GM19035 (cell line): ENCODE data around the gene SLX4IP.

Experiments used
- ATAC-seq: cut with Tn5 transposase; IDR thresholded peaks from one replicate; pipeline ENCODE4 v1.9.1; 2021; ENCODE audit not compliant: unreplicated experiment

Gene SLX4IP

DNA sequence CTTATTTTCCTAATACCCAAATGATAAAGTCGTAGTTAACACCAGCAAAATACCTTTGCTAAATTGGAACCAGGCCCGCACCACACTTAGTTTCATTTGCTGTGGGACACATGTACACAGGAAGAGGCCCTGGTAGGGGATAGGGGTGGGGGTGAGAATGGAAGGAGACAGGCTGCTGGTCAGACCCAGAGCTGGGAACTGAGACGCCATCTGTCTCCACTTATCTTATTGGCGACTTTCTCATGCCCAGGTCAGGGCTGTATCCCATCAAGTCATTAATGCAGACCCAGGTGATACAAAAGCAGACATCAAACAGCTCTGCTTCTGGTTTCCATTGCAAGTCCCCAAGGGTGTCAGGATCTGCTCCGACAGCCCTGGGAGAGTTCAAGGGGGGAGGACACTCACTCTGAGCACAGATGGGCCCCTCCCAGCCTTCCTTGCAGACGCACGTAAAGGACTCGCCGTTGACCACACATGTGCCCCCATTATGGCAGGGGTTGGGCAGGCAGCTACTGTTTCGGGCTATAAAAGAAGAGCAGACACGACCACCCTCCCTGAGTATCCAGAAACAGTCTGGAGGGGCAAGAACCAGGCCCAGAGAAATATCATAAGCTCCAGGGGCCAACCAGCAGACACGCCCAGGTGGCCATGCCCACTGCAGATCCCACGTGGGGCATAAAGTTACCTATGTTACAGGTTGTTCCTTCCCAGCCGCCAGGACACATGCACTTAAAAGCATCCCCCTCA, 209.5 kb downstream of the SLX4IP start:
- no peak for ATAC-seq

DNA sequence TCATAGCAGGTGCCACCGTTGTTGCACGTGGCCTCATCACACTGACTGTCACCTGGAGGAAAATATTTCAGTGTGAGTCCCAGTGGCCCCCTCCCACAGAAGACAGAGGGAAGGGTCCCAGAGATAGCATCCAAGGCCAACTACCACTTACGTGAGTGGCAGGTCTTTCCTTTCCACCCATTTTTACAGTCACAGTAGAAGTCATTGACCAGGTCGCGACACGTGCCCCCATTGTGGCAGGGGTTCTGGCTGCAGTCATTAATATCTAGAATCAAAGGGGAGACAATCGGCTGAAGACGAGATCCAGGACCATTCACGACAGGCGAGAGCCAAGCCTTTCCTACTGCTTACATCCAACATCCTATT, 210.1 kb downstream of the SLX4IP start:
- no peak for ATAC-seq

DNA sequence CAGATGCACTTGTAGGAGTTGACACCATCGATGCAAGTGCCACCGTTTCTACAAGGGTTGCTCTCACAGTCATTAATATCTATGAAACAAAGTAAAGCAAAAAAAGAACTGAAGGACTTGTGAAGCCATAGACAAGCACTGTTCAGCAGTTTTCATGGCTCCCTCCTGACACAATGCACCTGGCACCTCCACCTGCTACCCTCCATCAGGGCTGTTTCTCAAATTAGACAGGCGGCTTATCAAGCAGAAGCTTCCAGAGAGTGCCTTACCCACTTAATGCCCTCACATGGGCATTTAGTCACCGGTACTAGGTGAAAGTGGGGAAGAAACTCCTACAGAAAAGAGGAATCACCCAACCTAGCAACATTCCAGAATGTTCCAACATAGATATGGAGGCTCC, 210.9 kb downstream of the SLX4IP start:
- ATAC-seq = no peak

DNA sequence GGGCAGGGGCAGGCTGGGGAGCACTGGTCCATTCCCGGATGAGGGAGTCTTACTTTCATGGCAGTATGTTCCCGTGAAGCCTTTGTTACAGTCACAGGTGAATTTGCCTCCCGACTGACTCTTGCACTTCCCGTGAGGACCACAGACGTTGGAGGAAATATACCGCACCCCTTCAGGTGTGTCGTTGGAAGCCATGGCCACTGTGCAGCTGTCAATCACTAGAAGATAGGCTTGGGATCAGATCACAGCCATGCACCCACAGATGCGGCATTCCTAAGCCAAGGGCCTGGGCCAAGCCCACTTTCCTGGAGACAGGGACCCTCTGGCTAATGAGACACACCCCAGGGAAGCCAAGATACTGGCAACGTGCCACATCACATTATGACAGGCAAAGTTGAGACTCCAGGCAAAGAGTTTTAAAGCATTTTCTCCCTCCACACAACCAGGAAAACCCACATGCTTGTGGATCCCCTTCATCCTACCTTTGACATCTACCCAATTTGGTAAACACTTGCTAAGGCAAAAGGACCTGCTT, 211.8 kb downstream of the SLX4IP start:
- no peak for ATAC-seq

DNA sequence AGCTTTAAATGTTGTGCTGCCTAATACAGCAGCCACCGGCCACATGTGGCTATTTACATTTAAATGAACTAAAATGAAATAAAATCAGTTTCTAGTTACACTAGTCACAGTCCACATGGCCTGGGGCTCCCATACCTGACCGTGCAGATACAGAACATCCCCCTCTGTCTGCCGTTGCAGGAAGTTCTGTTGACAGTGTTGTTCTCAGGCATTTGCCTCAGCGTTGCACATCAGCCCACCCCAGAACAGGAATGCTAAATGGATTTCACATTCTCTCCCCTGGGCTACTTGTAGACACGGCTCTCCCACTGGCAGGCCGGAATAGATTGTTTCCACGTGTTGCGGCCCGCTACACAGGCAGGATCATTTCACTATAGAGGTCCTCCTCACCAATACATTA, 212.4 kb downstream of the SLX4IP start:
- no peak for ATAC-seq

DNA sequence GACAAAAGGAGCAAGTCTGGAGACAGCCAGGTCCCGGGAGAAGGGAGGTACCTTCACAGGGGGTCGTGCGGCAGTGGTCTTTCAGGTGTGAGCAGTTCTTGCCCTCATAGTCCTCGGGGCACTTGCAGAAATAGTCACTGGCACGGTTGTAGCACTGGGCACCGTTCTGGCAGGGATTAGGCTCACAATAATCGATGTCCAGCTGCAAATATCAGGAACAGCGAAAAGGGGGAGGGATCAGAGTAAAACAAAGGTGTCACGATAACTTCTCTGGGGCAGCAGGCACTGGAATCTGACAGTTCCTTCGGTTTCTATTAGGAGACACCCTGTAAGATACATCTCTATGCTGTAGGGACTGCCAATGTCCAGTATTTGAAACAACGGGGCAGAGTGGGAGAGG, 212.8 kb downstream of the SLX4IP start:
- ATAC-seq = no peak

DNA sequence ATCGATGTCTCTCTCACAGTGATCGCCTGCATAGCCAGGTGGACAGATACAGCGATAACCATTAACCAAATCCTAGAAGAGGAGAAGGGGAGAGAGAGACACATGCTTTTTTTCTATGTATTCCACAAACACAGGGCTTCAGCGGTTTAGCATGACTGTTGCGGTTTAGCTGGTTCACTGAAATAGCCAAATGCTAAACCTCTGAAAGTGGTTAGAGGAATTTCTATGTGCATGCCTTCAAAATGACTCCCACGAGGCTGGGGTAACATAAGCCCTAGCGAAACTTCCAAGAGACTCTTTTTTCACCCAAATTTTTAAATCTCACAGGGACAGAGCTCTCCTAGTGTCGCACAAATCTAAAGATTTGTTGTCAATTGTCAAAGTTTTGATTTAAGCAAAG, 213.5 kb downstream of the SLX4IP start:
- no peak for ATAC-seq

DNA sequence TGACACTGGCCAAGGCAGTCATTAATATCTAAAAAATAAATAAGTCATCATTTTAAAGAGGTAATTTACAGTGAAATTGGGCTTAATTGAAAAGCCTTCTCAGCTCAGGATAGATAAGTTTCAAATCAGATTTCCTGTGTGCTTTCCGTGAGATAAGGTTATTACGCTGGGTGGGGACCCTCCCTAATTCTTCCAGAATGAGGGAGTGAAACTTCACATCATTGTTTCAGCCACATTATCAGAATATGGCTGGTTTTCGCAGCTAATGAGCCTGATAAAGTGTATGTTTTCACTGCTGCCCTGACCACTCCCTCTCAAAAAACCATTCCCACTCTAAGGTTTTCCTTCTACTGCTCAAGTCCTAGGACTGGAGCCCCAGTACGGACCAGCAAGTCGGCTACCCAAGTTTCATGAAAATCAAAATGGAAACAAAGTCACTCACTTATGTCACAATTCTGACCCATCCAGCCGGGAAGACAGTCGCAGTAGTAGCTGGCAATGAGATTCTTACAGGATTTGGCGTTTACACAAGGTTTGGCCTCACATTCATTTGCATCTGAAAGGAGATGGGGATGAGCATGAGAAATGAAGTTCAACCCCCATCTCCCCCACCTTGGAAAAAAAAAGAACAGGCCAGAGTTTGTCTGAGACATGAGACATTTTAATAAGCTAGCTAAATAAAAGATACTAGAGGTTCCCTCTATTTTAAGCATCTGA, 214.1 kb downstream of the SLX4IP start:
- ATAC-seq = no peak

DNA sequence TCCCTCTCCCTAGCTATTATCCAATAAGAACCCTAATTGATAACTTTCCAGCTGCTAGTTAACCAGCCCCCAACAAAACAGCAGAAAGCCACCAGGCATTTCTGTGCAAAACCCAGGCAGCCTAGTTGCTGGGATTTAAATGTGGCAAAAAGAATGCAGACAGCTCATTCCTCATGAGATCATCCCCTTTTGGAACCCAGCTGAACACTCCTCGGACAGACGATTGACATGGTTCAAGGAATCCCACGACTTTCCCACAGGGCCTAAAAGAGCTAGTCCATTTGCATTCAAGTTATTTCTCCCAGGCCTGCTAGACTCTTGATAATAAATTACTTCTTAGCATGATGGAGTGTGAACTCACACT, 214.7 kb downstream of the SLX4IP start:
- ATAC-seq = no peak

DNA sequence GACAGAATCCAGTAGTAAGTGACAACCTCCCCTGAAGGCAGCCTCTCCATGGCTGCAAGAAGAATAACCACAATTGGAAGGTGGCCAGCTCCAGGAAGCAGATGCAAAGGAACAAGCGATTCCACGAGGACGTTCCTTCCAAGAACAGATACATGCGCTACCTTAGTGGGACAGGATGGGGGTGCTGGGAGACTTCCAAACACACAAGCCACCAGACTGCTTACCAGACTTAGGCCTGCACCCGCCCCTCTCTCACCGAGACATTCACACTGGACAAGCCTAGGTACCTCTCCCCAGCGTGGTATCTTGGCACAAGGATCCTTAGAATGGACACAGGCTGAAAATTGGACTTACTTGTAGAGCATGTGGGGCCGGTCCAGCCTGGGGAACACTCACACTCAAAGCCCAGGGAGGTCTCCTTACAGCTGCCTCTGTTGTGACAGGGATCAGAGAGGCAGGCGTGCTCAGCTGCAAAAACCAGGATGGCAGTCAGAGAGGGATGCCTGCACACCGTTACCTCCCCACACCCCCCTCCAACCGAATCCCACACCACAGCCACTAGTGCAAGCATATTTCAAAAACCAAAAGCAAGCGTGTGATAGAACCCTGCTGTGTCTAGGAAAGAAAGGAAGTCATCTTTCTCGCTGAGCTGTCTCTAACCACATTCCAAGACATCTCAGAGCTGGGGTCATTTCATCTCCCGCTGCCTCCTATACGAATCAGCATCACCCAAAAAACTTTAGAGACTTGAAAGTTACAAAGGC, 216.3 kb downstream of the SLX4IP start:
- ATAC-seq = no peak

DNA sequence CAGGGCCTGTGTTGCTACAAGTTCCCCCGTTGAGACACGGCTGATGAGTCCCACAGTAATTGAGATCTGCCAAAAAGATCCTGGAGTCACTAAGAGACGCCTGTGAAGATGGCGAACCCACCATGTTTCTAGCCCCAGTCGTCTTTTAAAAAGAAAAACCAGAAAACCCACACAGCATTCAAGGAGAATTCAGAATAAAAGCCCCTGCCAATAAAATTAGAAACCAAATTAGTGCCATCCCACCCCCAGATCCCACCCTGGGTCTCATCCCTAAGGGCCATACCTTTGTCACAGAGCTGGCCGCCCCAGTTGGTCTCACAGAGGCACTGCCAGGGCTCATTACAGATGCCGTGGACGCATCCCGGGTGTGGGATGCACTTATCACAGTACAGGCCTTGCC, 217.1 kb downstream of the SLX4IP start:
- no peak for ATAC-seq

DNA sequence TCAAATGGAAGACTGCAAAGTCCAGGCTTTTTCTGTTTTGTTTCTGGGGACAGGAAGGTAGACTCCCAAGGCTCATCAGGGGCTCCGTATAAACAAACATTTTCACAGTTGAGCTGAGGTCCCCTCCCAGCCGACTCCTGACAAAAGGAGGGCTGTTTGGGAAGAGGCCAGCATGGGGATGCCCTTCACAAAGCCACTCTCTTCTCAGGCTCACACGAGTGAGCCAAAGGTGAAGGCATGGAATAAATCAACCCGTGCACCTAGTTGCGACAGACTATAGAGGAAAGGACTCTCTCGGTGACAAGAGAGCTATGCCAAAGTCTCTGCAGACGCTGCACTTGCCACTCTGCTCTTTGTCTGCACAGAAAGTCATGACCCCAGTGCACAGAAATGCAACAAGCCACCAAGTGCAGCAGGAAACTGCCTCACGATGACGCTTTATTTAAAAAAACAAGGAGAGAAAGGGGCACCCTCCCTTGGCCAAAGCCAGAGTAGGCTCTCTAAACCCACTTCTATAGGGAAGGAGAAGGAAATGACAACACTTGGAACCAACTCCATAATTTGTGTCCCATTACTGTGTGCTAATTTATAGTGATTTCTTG, 217.7 kb downstream of the SLX4IP start:
- ATAC-seq = no peak

DNA sequence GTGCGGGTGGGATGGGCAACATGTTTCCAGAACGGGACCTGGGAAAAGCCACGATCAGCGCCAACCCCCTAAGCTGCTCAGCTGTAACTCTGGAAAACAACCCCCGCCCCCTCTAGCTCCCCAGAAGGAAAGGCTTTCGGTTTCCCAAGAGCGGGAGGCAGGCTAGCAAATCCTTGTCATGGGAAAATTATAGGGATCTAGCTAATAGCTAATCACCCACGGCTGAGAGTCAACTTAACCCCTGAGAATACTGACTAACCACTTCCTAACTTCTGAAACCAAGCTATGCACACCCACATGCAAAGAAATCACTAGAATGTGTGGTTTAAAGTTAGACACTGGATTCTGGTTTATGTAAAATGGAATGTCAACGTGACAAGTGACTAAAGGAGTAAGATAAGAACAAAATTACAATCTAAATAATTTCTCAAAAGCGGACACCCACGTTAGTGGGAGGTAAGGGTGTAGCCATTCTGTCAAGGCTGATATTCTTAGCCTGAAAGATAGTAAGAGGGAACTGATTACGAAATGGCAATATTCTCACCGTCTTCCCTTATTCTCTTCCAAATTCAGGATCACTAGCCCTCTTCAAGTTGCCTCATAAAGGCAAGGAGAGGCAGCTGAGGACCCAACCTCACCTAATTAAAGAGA, 218.6 kb downstream of the SLX4IP start:
- ATAC-seq = no peak

DNA sequence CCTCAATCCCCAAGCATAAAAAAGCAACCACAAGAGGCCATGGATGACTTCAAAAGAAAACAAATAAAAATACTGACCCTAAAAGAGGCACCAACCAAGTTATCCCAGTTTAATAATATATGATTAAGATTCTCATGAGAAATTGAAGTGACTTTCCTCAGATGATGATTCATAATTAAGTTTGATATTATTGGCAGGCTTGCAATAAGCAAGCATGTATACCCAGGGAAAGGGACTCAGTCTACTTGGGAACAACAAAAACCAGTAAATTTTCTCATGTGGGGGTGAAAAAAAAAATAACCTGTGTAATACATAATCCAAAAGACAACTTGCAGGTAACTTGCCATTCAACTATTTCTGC, 219.1 kb downstream of the SLX4IP start:
- ATAC-seq = no peak

DNA sequence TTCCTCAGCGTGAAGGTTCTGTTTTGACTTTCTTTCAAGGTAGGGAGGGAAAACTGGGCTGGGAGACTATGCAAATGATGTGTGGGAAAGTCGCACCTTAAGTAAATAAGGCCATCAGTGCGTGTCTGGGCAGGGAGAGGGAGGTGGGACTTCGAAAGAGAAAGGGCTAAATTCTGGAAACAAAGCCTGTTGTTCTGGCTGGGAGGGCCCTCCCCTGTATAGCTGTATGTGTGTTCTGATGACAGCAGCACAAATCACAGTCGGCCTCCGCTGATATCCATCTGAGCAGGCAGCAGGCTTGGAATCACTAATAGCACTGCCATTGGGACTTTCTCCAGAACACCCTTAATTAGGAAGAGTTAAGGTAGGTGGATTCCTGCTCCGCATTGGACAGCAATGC, 219.5 kb downstream of the SLX4IP start:
- ATAC-seq = no peak

DNA sequence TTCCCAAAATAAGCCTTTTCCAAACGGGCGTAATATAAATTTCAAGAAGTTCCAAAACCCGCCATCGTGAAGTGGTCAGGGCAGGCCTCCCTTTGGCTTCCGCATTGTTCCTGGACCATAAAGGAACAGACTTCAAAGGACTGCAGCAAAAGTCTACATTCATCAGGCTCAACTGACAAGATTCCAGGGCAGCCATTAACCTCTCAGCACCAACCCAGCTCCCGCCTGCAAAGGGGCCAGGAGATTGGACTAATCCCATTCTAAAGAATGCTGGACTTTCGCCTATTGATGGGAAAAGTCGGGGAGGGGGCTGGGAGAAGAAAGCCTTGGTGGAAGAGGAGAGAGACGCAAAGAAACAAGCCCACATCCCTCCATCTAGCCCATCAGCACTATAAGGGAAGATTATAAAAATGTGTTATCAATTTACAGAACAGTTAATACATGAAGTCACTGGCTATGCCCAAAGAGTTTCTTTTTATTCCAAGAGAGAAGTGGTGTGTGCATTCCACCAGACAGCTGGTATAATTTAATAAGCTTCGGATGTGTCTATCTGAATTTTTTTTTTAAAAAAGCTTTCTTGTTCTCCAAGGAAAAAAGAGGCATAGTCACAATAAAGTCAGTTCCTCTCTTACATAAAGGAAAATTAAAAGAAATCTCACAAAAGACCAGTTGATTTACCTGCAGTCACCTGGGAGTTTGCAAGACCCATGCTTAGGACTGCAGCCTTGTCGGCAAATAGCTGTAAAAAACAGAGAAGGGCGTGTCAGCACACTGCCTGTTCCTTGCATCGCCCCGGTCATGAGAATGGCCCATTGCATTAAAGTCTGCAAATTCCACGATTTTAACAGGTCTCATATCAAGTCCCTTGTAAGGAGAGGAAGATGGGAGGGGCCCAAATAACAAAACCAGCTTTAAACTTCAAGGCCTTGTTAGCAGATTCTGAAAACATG, 220.9 kb downstream of the SLX4IP start:
- ATAC-seq = no peak

DNA sequence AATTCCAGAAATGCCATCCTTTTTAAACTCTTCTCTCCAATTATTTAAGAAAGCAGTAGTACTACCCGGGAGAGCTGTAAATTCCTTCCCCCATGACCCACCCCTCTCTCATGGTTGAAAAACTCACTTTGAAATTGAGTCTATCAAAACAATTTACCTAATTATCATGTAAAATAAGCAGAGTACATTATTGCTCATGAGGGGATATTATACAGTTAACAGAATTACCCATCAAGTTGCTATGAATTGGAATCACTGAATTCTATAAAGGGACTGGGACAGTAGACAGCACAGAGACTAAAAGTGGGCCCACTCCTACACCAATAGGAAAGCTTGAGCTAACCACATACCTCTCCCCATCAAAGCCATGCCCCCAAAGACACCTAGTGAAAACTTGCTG, 222.3 kb downstream of the SLX4IP start:
- no peak for ATAC-seq

DNA sequence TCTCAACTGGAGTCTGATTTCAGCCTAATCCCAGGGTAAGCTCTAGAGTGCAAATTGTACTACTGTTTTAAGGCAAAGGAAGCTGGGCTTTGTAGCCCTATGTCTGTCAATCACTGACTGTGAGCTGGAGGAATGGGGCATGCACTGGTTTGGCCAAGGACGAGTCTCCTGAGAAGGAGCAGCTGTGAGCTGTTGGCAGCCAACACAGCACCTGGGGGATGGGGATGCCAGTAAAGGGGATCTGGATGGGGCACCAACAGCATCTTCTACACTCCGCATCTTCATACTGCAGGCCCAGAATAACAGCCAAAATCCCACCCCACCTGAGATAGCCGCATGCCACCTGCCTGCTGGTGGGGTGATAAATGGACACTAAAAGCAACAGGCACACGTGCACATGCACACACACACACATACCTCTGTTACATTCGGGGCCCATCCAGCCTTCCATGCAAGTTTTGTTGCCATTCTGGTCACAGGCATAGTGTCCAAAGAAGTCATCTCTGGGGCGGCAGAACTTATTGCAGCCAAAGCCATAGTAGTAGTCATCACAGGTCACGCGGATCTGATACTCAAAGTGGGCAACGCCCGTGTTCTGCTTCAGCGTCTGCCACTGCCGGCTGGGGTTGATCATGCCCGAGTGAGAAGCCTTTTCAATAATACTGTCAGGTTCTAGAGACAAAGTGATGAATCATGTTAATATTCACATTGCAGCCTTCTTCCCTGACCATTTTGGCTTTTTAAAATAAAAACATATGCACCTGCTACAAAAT, 223.1 kb downstream of the SLX4IP start:
- no peak for ATAC-seq
